AG04449 (cell line): ENCODE measurements around the gene MYPN.

Experiments used
- CTCF ChIA-PET: fragments of 350-600 bp; formaldehyde crosslinking; extraction: SDS; loops from one replicate; lab custom pipeline; 2021; ENCODE audit warnings: antibody characterized with exemption; lab: Yijun Ruan, JAX
- POLR2A ChIA-PET: fragments of 400-600, 350-600 bp; formaldehyde crosslinking; extraction: SDS; loops from one replicate; lab custom pipeline; 2020; ENCODE audit warnings: antibody characterized with exemption, inconsistent platforms; lab: Yijun Ruan, JAX
- DNase-seq: peaks from one replicate; pipeline ENCODE4 v3.0.0-alpha.2; 2010; ENCODE audit warnings: low read depth, low spot score
- H3K4me3 ChIP-seq: 2 replicates; pipeline ENCODE4 v1.5.1; 2011; ENCODE audit warnings: low read depth, mild to moderate bottlenecking, control low read depth, low read length
- CTCF ChIP-seq: IDR thresholded peaks from one replicate; pipeline ENCODE4 v1.5.1; 2011; ENCODE audit warnings: mild to moderate bottlenecking, moderate library complexity, low read length, control low read depth, inconsistent platforms; ENCODE audit not compliant: insufficient read depth; ENCODE audit errors: missing control alignments

MYPN gene

GRCh38 chr10:68231817-68232251, 122.5 kb downstream of the MYPN start, which contains the start of gene ATOH7:
Gene ATOH7, minus strand, starts transcription at chr10:68232113. Its CDS starts 436 bp downstream, at chr10:68231677.
- peak within 1 kb of the TSS; percentile 75 for H3K4me3 ChIP-seq
- no peak for DNase-seq
- CTCF ChIA-PET = interaction anchor here (0.9 to 3.0 kb wide), 6 partner anchors 9 to 101 kb away, joined by 3 to 24 read pairs (median 4); partner anchors contain the start of gene PBLD
- TF ChIP-seq CTCF = no peak
- POLR2A ChIA-PET = interaction anchor here (1.5 kb wide), 1 partner anchor 100 kb away, joined by 6 read pairs; the partner anchor contains the start of gene HNRNPH3

- TF ChIP-seq CTCF = no peak
- H3K4me3 ChIP-seq = no peak overlapping the region
- ChIA-PET POLR2A (no interaction called here), CTCF (no interaction called here)
- no peak for DNase-seq
Observed at GRCh38 chr10:68233046-68233445, 123.8 kb downstream of the MYPN start.

GRCh38 chr10:68235111-68235510, 125.8 kb downstream of the MYPN start:
- TF ChIP-seq CTCF = no peak
- ChIA-PET POLR2A (no interaction called here), CTCF (no interaction called here)
- H3K4me3 ChIP-seq = no peak overlapping the region
- DNase-seq = no peak

- H3K4me3 ChIP-seq = no peak overlapping the region
- ChIA-PET CTCF (interaction anchor here (2.1 kb wide), 1 partner anchor 23 kb away, joined by 12 read pairs; no protein-coding TSS in a partner anchor), POLR2A (no interaction called here)
- DNase-seq = no peak
- no peak for TF ChIP-seq CTCF
Observed at GRCh38 chr10:68235581-68235980, 126.3 kb downstream of the MYPN start.

GRCh38 chr10:68237173-68237572, 127.9 kb downstream of the MYPN start:
- TF ChIP-seq CTCF = no peak
- CTCF ChIA-PET = interaction anchor here (0.9 to 2.1 kb wide), 2 partner anchors 24 to 63 kb away, joined by 3 to 12 read pairs; no protein-coding TSS in a partner anchor
- no peak for DNase-seq
- POLR2A ChIA-PET = no interaction called here
- no peak overlapping the region for H3K4me3 ChIP-seq

GRCh38 chr10:68238371-68238770, 129.1 kb downstream of the MYPN start:
- POLR2A ChIA-PET = no interaction called here
- H3K4me3 ChIP-seq = no peak overlapping the region
- DNase-seq = no peak
- no peak for TF ChIP-seq CTCF
- CTCF ChIA-PET = interaction anchor here (0.8 kb wide), 1 partner anchor 25 kb away, joined by 3 read pairs; no protein-coding TSS in a partner anchor
